Posterior cingulate gyrus (tissue), 11 donors: ENCODE data around the gene FAM20B.

ENCODE experiments used
- DNase-seq, 10 donors: peaks; one replicate each; pipeline versions ENCODE4 v3.0.0 to v3.0.0-alpha.2; 2020 to 2021; ENCODE audit warnings: mixed read lengths in 3 of 10
- intact Hi-C: fragments of 100-400 bp; cut with DNase I; formaldehyde crosslinking; loops from one replicate; pipeline ENCODE4 v1.15.1; 2023

FAM20B gene

GRCh38 chr1:179120736-179121135 is 95.0 kb downstream of the FAM20B start:
- intact Hi-C loops, result loop anchor here (5.0 kb wide), 2 partner anchors 72 to 172 kb away; partner anchors contain the start of gene SOAT1
- DNase-seq, result no peak

DNA sequence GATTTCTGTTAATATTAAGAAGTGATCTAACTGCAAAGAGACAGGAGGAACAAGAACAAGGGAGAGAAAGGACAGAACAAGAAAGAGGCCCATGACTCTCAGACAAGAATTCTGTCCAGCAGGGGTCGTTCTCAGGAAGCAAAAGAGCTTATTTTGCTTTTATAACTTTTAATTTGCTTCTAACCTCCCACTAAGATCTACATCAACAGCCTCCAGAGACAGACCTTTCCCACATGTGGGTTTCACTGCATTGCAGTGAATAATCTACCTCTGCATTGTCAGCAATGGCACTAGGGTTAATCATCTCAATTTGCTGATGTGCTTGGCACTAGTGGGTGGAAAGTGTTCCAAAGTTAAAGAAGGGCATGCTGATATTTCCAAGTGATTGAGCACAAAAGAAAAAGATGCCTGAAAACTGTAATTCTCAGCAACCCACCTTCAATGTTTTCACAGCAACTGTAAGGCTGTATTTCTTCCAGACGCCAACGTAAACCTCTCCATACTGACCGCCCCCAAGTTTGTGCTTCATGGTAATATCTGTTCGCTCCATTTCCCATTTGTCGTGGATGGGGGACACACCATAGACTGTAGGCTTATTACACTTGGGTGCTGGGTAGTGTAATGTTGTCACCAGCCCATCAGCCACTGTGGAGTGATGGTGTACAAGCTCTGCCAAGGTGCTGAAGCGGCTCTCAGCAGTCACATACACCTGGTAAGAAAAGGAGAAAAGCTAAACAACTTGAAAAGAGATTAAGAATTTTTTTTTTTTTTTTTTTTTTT is 95.7 kb downstream of the FAM20B start:
- DNase-seq, result peak in 2 of 10 donors; percentile 30 to 31
- intact Hi-C loops, result loop anchor here (5.0 kb wide), 2 partner anchors 71 to 171 kb away; partner anchors contain the start of gene SOAT1

- no peak for DNase-seq
- intact Hi-C loops, result loop anchor here (5.0 kb wide), 2 partner anchors 67 to 167 kb away; partner anchors contain the start of gene SOAT1
These were observed 99.2 kb downstream of the FAM20B start for GRCh38 chr1:179124873-179125272.
